ENCODE measurements around the gene ERC2.

ERC2 gene

GRCh38 chr3:55984626-55985025 is 483.6 kb downstream of the ERC2 start:
- no peak for DNase-seq (ENCODE audit: low read depth)

GRCh38 chr3:55978953-55979352 is 489.3 kb downstream of the ERC2 start:
- DNase-seq (ENCODE audit: low read depth): no peak

DNA sequence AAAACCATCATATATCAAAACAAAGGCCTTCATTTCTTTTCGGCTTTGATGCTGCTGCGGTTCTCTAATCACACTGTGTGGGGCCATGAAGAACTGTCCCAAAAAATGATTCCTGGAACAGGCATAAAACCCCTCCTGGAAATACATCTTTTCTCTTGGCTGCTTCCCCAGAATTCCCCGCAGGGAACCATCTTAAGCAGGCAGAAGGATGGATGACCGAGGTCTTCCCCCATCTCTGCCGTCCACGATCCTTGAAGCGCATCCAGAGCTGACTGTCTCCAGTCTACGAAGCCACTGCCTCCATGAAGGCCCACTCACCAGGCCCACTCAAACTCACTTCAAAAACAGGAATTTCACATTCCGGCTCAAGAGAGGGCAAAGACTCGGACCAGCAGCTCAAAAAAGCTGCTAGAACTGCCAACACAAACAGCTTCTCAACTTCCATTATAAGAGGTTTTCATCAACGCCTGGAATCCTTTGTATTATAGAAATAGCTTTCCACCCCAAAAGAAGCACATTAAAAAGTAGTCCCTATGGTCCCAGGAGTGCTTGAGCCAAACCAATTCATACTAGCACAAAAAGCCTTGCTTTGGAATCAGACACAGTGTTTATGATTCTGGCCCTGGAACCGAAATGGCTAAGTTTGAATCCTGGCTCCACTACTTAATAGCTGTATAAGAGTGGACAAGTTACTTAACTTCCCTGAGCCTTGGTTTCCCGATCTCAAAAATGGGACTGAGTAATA is 493.7 kb downstream of the ERC2 start:
- no peak for DNase-seq (ENCODE audit: low read depth)

DNA sequence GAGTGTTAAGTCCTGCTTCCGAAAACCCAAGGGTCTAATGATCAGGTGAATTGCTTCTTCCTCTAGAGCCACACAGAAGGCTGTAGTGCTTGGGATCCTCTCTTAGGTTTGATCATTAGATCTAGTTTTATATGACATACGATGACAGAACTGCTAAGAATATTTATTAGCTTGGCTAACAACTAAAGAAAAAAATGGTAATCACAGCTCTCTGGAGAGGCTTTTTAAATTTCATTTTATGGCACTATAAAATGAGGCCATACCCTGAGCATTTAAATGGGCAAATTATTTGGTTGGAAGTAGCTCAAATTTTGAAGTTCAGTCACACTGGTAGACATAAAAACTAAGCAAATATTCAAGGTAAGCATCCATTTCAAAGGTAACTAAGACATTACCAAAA is 498.6 kb downstream of the ERC2 start:
- DNase-seq (ENCODE audit: low read depth): no peak

- DNase-seq (ENCODE audit: low read depth): no peak
Observed at GRCh38 chr3:55968331-55968730, 499.9 kb downstream of the ERC2 start.

DNA sequence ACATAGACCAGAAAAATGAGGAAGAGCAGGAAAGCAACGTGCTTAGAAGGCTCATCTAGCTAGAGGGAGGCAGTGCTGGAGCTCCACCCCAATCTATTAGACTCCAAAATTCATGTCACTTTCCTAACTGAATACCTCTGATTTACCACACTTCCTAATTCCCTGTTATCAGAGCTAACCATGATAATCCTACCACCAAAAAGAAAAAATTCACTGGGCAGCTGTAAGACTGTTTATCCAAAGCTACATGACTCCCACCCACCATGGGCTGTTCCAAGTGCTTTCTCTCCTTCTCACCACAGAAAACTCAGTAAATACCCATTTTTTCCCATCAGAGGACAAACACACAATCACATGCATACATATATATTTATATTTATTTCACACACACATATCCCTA is 501.7 kb downstream of the ERC2 start:
- no peak for DNase-seq (ENCODE audit: low read depth)

DNA sequence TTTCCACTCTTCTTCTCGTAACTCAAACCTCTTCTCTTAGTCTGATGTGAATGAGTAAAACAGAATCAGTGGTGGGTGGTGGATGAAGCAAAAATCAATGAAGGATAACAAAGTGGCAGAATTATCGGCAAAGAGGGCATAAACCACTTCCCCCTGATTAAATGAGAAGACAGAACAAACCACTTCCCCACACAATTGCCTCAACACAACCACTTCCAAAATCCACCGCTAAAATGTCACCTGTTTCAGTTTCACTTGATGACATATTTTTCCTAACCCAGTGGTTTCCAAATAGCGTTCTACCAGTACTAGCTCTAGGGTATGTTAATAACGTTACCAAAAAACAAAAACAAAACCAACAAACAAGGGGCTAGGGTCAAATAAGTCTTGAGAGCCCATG is 502.5 kb downstream of the ERC2 start:
- DNase-seq (ENCODE audit: low read depth): no peak

DNA sequence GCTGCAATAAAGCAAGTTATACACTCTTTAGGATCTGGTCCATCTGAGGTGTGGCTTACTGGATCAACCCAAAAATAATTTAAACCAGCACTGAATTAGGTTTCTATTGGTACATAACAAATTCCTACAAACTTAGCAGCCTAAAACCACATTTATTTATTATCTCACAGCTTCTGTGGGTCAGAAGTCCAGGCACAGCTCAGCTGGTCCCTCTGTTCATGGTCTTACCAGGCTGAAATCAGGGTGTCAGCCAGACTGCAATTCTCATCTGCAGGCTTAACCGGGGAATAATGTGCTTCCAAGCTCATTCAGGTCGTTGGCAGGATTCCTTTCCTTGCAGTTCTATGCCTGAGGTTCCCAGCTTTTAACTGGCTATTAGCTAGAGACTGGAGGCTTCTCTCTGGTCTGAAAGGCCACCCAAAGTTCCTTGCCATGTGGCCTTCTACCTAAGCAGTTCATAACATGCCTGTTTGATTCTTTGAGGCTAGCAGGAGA is 503.7 kb downstream of the ERC2 start:
- DNase-seq (ENCODE audit: low read depth): no peak

- DNase-seq (ENCODE audit: low read depth): no peak
Observed at GRCh38 chr3:55963601-55964000, 504.7 kb downstream of the ERC2 start.

- no peak for DNase-seq (ENCODE audit: low read depth)
Observed at GRCh38 chr3:55959471-55960080, 508.7 kb downstream of the ERC2 start.

DNA sequence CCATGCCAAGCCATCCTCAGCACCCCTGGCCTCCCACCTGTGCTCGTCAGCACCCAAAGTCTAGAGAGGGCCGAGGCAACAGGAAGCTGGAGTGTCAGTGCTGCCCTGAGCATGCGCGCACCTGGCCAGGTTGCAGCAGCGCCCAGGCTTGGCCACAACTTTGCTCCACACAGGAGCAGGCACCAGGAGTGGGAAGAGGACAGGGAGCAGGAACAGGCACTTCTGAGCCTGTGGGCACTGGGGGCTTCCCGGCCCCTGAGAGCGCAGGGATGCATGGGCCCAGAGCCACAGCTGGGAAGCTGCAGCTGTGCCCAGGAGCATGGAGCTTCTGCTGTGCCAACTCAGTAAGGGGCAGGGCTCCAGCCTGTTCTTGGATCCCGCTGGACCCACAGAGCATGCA is 509.7 kb downstream of the ERC2 start:
- DNase-seq (ENCODE audit: low read depth): no peak

DNA sequence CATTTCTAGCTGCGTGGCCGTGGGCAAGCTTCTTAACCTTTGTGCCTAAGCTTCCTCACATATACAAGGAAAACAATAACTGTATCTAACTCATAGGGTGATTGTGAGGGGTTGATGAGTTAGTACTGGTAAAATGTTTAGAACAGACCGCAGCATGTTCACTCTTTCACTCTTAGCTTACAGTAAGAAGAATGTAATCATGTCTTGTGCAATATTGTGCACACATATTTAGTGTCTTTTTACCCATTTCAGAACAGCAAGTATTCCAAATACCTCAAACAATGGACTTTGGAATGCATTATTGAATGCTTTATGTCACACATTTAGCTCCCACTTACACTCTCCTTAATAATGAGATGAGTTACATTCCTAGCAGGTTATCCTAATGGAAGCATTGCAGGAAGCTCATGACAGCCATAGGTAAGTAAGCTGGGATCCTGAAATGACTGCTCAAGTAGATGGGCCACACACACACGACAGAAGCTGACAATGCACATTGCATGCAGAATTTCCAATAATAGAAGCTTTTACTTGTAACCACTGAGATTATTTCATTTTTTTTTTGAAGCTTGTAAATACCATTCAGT is 512.3 kb downstream of the ERC2 start:
- DNase-seq (ENCODE audit: low read depth): no peak

- no peak for DNase-seq (ENCODE audit: low read depth)
Observed at GRCh38 chr3:55951388-55951787, 516.9 kb downstream of the ERC2 start.

- DNase-seq (ENCODE audit: low read depth): no peak
Observed at GRCh38 chr3:55947406-55947805, 520.9 kb downstream of the ERC2 start.

DNA sequence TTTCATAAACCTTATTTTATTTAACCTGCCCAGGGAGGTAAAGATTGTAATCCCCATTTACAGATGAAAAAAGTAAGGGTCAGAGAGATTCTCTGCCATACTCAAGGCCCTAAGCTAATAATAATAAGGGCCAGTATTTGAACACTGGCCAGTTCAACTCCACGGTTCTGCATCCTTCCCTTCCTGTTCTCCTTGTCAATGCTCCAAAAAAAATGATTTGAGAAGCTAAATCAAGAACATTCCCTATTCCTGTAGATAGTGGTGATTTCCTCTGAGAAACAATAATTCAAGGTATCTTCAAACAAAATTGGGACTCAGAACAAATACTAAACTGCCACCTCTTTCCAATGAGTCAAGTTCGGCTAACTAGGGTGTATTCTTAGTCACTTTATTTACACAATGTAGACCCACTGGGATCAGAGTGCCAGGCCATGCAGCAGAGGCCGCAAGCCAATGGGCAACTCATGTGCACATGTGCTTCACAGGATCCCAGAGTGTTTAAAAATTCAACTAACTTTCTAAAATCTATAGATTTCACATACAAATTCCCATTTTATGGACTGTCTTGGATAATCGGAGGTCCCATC is 521.6 kb downstream of the ERC2 start:
- DNase-seq (ENCODE audit: low read depth): no peak

GRCh38 chr3:55942868-55943267 is 525.4 kb downstream of the ERC2 start:
- DNase-seq (ENCODE audit: low read depth): no peak

GRCh38 chr3:55939287-55939686 is 529.0 kb downstream of the ERC2 start:
- no peak for DNase-seq (ENCODE audit: low read depth)

DNA sequence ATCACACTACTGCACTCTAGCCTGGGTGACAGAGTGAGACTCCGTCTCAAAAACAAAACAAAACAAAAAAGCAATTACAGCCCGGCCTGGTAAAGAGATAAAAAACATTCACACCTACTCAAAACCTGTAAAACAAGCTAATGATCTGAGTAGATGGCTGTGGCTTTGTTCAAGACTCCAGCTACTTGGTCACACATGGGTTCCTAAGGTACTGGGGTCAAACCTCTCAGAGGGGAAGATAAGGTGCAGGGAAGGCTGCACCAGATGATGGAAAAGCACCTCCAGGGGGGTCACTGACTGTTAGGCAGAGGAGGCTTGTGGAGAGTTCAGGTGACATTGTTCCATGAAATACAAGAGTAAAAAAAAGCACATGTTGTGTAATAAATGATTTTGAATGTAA is 531.0 kb downstream of the ERC2 start:
- DNase-seq (ENCODE audit: low read depth): no peak

DNA sequence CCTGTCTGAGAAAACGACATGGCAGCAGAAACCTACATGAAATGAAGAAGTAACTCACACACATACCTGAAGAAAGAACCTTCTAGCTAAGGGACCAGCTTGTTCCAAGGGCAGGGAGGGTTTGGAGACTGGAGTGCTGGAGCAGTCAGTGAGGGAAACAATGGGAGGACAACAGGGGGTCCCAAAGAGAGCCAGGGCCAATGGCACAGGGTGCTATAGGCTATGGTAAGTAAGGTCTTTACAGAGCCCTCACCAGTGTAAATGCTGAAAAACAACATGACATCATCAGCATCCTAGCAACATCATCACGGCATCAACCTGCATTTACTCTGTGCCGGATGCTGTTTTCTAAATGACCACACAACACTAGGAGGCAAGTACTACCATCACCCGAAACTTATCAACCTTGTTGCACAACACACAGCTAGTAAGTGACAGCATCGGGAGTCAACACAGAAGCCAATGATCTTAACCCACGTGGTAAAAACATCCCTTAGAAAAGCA is 531.7 kb downstream of the ERC2 start:
- no peak for DNase-seq (ENCODE audit: low read depth)

- DNase-seq (ENCODE audit: low read depth): no peak
Observed at GRCh38 chr3:55935241-55935640, 533.0 kb downstream of the ERC2 start.

DNA sequence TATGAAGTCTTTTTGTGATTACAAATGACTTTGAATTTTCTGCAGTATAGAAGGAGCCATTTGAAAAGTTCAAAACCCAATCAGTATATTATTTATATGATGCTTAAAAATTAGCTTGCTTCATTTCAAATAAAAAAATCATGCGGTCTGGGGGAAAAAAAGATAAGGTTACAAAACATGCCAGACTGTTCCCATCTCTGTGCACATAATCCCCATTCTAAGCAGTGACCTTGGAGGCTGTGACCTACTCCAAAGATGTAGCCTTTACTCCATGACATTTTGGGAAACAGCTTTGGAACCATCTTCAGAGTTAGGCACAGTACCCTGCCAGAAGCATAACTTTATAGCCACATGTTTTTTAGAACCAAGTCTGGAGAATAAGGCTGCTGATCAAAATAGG is 533.5 kb downstream of the ERC2 start:
- no peak for DNase-seq (ENCODE audit: low read depth)

DNA sequence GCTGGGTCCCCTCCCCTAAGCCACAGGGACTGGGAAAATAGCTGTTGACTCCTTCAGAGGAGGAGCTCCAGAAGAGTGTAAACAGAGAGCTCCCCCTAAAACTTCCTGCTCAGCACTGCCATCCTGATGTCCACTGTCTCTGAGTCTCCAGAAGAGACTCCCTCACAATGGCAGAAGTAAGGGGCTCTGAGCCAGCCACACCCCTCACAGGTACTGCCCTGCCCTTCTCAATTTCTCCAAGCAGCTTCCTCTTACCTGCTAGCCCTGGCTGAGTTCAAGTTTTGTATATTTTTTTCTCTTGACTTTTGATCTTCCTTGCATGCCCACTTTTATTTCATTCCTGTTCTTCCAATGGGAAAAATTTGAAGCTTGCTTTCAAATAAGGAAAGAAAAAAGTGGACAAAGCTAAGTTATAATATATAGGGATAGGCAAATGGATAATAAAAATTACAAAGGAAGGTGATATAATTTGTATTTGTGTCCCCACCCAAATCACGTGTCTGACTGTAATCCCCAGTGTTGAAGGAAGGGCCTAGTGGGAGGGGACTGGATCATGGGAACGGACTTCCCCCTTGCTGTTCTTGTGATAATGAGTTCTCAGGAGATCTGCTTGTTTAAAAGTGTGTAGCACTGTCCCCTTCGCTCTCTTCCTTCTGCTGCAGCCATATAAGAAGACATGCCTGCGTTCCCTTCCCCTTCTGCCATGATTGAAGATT is 539.0 kb downstream of the ERC2 start:
- DNase-seq (ENCODE audit: low read depth): no peak

Data from activated T-cell treated with anti-CD3 and anti-CD28 coated beads for 24 hours (primary cell).